HG03571 (cell line): ENCODE results near the gene PRXL2C.

Experiments
- ATAC-seq: cut with Tn5 transposase; IDR thresholded peaks from one replicate; pipeline ENCODE4 v1.9.1; 2021; ENCODE audit not compliant: unreplicated experiment

PRXL2C gene

DNA sequence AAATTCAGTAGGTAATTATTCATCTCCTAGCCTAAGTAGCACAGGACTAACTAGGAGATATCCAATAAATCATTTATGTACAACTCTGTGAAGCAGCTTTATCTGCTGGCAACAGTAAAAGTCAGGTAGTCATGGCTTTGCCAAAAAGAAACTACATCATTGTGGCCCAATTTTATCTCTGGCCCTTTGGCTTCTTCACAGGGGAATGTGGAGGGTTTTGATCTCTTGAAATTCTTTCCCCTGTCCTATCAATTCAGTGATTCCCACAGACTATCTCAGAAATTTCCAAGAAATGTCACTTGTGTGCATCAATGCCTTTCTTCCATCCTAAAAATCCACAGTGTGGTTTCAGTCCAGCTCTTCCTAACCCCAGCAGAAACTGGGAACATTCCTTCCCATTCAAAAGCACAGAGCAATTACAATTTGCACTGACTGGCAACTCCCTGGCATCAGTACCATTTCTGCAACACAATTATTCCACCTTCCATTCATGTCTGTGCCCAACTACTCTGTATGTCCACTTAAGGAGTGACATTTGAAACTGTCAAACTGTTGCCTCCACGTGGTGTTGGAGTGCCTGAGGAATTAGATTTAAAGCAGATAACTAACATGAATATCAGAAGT lies 42.0 kb downstream of the PRXL2C start:
- ATAC-seq, result no peak

- no peak for ATAC-seq
Observed at GRCh38 chr9:96612105-96612965, 42.8 kb downstream of the PRXL2C start.

- ATAC-seq, result no peak
Observed at GRCh38 chr9:96611302-96611701, 43.8 kb downstream of the PRXL2C start.

DNA sequence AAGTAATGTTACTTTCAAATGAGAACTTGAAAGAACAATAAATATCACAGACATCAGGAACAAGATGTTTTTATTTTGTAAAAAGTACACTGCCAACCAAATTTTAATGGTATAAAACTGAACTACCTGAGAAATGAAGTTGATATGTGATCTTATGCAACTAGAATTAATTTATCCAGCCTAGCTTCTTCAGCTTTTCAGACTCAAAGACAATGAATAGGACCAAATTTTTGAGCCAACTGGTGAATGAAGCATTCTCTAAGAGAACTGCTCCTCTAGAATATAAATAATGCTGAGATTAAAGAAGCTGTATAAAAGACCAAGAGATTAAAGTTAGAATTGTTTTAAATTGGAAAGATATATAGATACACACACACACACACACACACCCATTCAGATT lies 45.4 kb downstream of the PRXL2C start:
- ATAC-seq, result no peak

- ATAC-seq, result no peak
Observed at GRCh38 chr9:96607971-96608370, 47.1 kb downstream of the PRXL2C start.

DNA sequence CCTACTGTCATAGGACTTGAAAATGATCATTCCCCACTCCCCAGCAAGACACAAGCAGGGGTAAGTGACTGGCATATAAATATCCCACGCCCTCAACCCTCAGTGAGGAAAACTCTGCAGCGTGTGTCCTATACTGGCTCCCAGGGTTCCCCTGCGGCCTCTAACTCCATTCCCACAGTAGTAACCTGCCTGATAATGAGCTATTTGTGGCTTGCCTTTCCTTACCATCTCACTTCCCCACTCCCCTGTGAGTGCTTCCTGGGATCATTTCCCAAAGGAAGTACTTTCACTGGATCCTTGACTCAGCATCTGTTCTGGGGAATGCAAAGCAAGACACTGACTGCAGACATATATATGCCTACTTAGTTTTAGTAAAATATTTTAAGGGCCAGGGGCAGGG lies 49.8 kb downstream of the PRXL2C start:
- no peak for ATAC-seq

- ATAC-seq, result no peak
Observed at GRCh38 chr9:96604004-96604319, 51.2 kb downstream of the PRXL2C start.

DNA sequence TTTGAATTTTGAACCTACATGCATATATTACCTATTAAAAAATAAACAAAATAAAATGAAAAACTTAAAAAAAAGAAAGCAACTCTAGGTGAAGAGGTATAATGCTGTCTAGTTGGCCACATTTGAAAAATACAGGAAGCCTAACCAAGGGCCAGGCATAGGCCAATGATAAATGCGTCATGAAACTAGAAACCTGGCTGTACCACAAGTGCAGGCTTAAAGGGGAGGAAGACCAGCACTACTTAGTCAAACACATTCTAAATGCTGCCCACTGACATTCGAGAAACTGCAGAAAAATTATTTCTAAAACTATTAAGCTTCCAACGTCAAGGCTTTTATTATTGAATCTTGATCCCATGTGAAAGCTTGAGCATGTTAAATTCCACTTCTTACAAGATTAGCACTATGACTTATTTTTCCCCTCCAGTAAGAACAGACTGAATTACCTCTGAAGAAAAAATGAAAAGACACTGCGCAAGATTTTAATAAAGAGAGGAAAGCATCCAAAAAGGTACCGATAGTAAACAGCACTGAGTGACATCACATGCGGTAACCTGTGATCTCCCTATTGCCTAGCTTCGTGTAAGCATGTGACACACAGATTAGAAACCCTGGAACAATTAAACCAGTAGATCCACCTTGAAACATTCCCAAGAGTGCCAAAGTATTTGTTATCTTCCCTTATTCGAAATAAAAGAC lies 51.7 kb downstream of the PRXL2C start:
- no peak for ATAC-seq

DNA sequence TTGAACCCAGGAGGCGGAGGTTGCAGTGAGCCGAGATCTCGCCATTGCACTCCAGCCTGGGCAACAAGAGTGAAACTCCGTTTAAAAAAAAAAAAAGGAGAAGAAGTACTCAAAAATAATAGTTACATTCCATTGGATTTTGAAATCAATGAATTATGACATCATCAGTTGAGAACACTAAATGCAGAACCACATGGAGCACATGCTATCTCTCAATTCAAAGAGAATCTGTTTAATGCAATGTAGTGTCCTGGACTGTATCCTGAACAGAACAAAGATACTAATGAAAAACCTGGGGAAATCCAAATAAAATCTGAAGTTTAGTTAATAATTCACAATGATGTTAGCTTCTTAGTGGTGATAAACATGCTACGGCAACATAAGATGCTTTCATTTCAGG lies 55.8 kb downstream of the PRXL2C start:
- no peak for ATAC-seq

DNA sequence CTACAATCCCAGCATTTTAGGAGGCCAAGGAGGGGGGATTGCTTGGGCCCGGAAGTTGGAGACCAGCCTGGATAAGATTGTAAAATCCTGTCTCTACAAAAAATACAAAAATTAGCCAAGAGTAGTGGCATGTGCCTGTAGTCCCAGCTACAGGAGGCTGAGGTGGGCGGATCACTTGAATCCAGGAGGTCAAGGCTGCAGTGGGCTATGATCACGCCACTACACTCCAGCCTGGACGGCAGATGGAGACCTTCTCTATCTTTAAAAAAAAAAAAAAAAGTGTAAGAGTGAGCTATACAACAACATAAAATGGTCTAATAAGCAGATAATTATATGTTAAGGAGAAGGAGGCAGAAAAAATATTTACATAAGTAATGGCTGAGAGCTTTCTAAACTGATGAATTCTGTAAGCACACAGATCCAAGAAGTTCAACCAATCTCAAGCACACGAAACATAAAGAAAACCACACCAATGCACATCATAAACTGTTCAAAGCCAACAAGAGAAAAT lies 58.5 kb downstream of the PRXL2C start:
- no peak for ATAC-seq
